K562 (cell line): ENCODE results near the gene ZC3H12C. TPM values are rescaled to one million over a fixed set of nuclear protein-coding genes. Genes with fewer than 3 reads are reported as not detected.

Source experiments
- CTCF ChIP-seq, 3 experiments: IDR thresholded peaks in 2 of 3; conservative IDR thresholded peaks in 1 of 3; 2 replicates each; pipeline ENCODE4 v1.5.1; 2011 to 2012; ENCODE audit warnings: low read length in 3 of 3, mild to moderate bottlenecking in 3 of 3, control low read depth in 2 of 3, improper control_type of control experiment in 1 of 3, inconsistent platforms in 1 of 3, low read depth in 1 of 3, mixed read lengths in 1 of 3, moderate library complexity in 1 of 3; ENCODE audit not compliant: insufficient read depth in 2 of 3
- NCOR1 ChIP-seq: fragments of 450-650 bp; IDR thresholded peaks from 2 replicates; pipeline ENCODE4 v1.6.1; 2016; ENCODE audit warnings: mild to moderate bottlenecking, moderate library complexity
- NR1H2 ChIP-seq: sonication (generic); formaldehyde crosslinking; IDR thresholded peaks from 2 replicates; pipeline ENCODE4 v1.4.0; 2020; ENCODE audit warnings: mild to moderate bottlenecking, missing genetic modification reagents
- PHF8 ChIP-seq: fragments of 200-600 bp; sonication (generic); IDR thresholded peaks from 2 replicates; pipeline ENCODE4 v1.6.1; 2012; ENCODE audit warnings: mixed run types, mild to moderate bottlenecking, inconsistent platforms, low read length, moderate library complexity, borderline replicate concordance
- POLR2AphosphoS5 ChIP-seq: IDR thresholded peaks from 2 replicates; pipeline ENCODE4 v1.6.1; 2011; ENCODE audit warnings: mild to moderate bottlenecking, low read depth, low read length, moderate library complexity; ENCODE audit not compliant: control insufficient read depth, insufficient read depth
- RBFOX2 ChIP-seq: fragments of 200-400 bp; formaldehyde crosslinking; IDR thresholded peaks from 2 replicates; pipeline ENCODE4 v1.6.1; 2017; ENCODE audit warnings: low read depth, mild to moderate bottlenecking, low read length, moderate library complexity
- RNF2 ChIP-seq: sonication (generic); IDR thresholded peaks from 2 replicates; pipeline ENCODE4 v1.6.1; 2016
- TCF7L2 ChIP-seq: fragments of 150-350 bp; IDR thresholded peaks from 2 replicates; pipeline ENCODE4 v1.6.1; 2016; ENCODE audit warnings: low read depth, mild to moderate bottlenecking, low read length, moderate library complexity
- ZNF232 ChIP-seq: sonication (generic); formaldehyde crosslinking; IDR thresholded peaks from 2 replicates; pipeline ENCODE4 v1.8.0; 2022; ENCODE audit warnings: mild to moderate bottlenecking, missing genetic modification reagents
- ZNF280B ChIP-seq: fragments of 250-450 bp; sonication (Bioruptor Pico); IDR thresholded peaks from 2 replicates; pipeline ENCODE4 v1.5.1; 2021; ENCODE audit warnings: mild to moderate bottlenecking
- ZNF324 ChIP-seq: fragments of 250-450 bp; sonication (Bioruptor Pico); IDR thresholded peaks from 2 replicates; pipeline ENCODE4 v1.4.0; 2020; ENCODE audit warnings: mild to moderate bottlenecking
- ZNF766 ChIP-seq: fragments of 200-800 bp; sonication (Bioruptor generic); conservative IDR thresholded peaks from 2 replicates; pipeline ENCODE4 v1.6.1; 2016; ENCODE audit warnings: missing genetic modification characterization, missing compliant biosample characterization
- polyA plus RNA-seq, 8 experiments: library from polyadenylated mRNA; depleted of rRNA in 4 of 8; stranded (reverse) in 5 of 8; unstranded in 3 of 8; fragments of >200 nt; fragmentation: Nextera tagmentation in 2 of 8; fragmentation: Illumina TruSeq in 1 of 8; extraction: Ambion mirVana in 2 of 8; extraction: Trizol in 1 of 8; gene quantifications; 2 replicates each; pipeline versions ENCODE4 v1.2.1 to v1.2.3, GENCODE V29; 2011 to 2014; ENCODE audit warnings: inconsistent platforms in 1 of 8, missing spikeins in 1 of 8
- total RNA-seq, 7 experiments: library from RNA; depleted of rRNA in 6 of 7; stranded (reverse); fragments of >200 nt in 6 of 7; fragmentation: Illumina TruSeq in 2 of 7; extraction: Trizol in 2 of 7; gene quantifications; 2 replicates each; pipeline versions ENCODE4 v1.2.1 to v1.2.3, GENCODE V29; 2011 to 2021; ENCODE audit warnings: low replicate concordance in 1 of 7
- TF ChIP-seq, protein P1 (sequence below): fragments of 450-650 bp; IDR thresholded peaks from 2 replicates; pipeline ENCODE4 v1.6.1; 2018; ENCODE audit not compliant: partially characterized antibody
- TF ChIP-seq, protein P2 (sequence below), 2 experiments: fragments of 450-650 bp; conservative IDR thresholded peaks; 2 replicates each; pipeline ENCODE4 v1.6.1; 2017; ENCODE audit warnings: mild to moderate bottlenecking in 2 of 2, moderate library complexity in 2 of 2
- TF ChIP-seq, protein P3 (sequence below): IDR thresholded peaks from 2 replicates; pipeline ENCODE4 v1.6.1; 2012; ENCODE audit warnings: low read depth, low read length, improper control_type of control experiment, borderline replicate concordance

ZC3H12C gene
- total and polyA plus RNA-seq, 9 of the 15 experiments (the other 6 are each of a cell fraction or from before 2014, with no cell fraction given): 0.56 to 5.9 (median 3.3) TPM

- TF ChIP-seq, protein P1, sequence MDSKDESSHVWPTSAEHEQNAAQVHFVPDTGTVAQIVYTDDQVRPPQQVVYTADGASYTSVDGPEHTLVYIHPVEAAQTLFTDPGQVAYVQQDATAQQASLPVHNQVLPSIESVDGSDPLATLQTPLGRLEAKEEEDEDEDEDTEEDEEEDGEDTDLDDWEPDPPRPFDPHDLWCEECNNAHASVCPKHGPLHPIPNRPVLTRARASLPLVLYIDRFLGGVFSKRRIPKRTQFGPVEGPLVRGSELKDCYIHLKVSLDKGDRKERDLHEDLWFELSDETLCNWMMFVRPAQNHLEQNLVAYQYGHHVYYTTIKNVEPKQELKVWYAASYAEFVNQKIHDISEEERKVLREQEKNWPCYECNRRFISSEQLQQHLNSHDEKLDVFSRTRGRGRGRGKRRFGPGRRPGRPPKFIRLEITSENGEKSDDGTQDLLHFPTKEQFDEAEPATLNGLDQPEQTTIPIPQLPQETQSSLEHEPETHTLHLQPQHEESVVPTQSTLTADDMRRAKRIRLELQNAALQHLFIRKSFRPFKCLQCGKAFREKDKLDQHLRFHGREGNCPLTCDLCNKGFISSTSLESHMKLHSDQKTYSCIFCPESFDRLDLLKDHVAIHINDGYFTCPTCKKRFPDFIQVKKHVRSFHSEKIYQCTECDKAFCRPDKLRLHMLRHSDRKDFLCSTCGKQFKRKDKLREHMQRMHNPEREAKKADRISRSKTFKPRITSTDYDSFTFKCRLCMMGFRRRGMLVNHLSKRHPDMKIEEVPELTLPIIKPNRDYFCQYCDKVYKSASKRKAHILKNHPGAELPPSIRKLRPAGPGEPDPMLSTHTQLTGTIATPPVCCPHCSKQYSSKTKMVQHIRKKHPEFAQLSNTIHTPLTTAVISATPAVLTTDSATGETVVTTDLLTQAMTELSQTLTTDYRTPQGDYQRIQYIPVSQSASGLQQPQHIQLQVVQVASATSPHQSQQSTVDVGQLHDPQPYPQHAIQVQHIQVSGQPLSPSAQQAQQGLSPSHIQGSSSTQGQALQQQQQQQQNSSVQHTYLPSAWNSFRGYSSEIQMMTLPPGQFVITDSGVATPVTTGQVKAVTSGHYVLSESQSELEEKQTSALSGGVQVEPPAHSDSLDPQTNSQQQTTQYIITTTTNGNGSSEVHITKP: no peak
- no peak for TF ChIP-seq NR1H2 (CRISPR knock-in tag)
- TF ChIP-seq ZNF280B (CRISPR knock-in tag): no peak
- no peak for TF ChIP-seq RBFOX2
- peak; percentile 61 for TF ChIP-seq NCOR1
- TF ChIP-seq, protein P2, sequence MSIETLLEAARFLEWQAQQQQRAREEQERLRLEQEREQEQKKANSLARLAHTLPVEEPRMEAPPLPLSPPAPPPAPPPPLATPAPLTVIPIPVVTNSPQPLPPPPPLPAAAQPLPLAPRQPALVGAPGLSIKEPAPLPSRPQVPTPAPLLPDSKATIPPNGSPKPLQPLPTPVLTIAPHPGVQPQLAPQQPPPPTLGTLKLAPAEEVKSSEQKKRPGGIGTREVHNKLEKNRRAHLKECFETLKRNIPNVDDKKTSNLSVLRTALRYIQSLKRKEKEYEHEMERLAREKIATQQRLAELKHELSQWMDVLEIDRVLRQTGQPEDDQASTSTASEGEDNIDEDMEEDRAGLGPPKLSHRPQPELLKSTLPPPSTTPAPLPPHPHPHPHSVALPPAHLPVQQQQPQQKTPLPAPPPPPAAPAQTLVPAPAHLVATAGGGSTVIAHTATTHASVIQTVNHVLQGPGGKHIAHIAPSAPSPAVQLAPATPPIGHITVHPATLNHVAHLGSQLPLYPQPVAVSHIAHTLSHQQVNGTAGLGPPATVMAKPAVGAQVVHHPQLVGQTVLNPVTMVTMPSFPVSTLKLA (conservative IDR thresholded peaks at IDR 0.05): no peak
- TF ChIP-seq, protein P3, sequence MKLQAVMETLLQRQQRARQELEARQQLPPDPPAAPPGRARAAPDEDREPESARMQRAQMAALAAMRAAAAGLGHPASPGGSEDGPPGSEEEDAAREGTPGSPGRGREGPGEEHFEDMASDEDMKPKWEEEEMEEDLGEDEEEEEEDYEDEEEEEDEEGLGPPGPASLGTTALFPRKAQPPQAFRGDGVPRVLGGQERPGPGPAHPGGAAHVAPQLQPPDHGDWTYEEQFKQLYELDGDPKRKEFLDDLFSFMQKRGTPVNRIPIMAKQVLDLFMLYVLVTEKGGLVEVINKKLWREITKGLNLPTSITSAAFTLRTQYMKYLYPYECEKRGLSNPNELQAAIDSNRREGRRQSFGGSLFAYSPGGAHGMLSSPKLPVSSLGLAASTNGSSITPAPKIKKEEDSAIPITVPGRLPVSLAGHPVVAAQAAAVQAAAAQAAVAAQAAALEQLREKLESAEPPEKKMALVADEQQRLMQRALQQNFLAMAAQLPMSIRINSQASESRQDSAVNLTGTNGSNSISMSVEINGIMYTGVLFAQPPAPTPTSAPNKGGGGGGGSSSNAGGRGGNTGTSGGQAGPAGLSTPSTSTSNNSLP: peak; percentile 76; the same call in 1 of the 2 replicates
- peak; percentile 18; the same call in 1 of the 2 replicates for TF ChIP-seq POLR2AphosphoS5
- peak; percentile 60; the same call in 1 of the 2 replicates for TF ChIP-seq RNF2
- no peak for TF ChIP-seq ZNF232
- no peak for TF ChIP-seq ZNF324 (CRISPR knock-in tag)
- no peak for TF ChIP-seq PHF8
- TF ChIP-seq TCF7L2: no peak
- no peak for TF ChIP-seq CTCF (IDR thresholded peaks at IDR 0.05 in 2 of 3, conservative IDR thresholded peaks at IDR 0.05 in 1 of 3; ENCODE audit: insufficient read depth in 2 of 3, low read depth in 1 of 3, low read length in 3 of 3)
- TF ChIP-seq ZNF766: peak; percentile 34; the same call in 1 of the 2 replicates
These were observed 55.9 kb downstream of the ZC3H12C start (continued) for GRCh38 chr11:110148775-110149744.
